HepG2 (cell line): ENCODE data around the gene CACTIN. TPM values are rescaled to one million over a fixed set of nuclear protein-coding genes. Genes with fewer than 3 reads are reported as not detected.

Source experiments
- AGO2 ChIP-seq: fragments of 200-400 bp; formaldehyde crosslinking; optimal IDR thresholded peaks from 2 replicates; pipeline ENCODE3; 2017; ENCODE audit warnings: mild to moderate bottlenecking, low read depth, low read length, moderate library complexity
- ARHGAP35 ChIP-seq: sonication (generic); formaldehyde crosslinking; IDR thresholded peaks from 2 replicates; pipeline ENCODE4 v1.9.0; 2022; ENCODE audit warnings: mild to moderate bottlenecking, inconsistent platforms, moderate library complexity, missing genetic modification reagents, borderline replicate concordance
- CC2D1A ChIP-seq: sonication (generic); formaldehyde crosslinking; IDR thresholded peaks from 2 replicates; pipeline ENCODE4 v1.8.1; 2023; ENCODE audit warnings: mild to moderate bottlenecking, missing genetic modification reagents
- CERS6 ChIP-seq: sonication (generic); formaldehyde crosslinking; IDR thresholded peaks from 2 replicates; pipeline ENCODE4 v1.5.0; 2020; ENCODE audit warnings: missing genetic modification reagents
- CREB1 ChIP-seq, 2 experiments: fragments of 450-650 bp in 1 of 2; IDR thresholded peaks; 2 replicates each; pipeline ENCODE4 v1.6.1; 2016 to 2017; ENCODE audit warnings: control low read depth in 1 of 2, mild to moderate bottlenecking in 1 of 2, missing compliant biosample characterization in 1 of 2, missing genetic modification characterization in 1 of 2
- EZH2 ChIP-seq: conservative IDR thresholded peaks from 2 replicates; pipeline ENCODE4 v1.6.1; 2012; ENCODE audit warnings: mild to moderate bottlenecking, low read depth, low read length, moderate library complexity
- FOXJ3 ChIP-seq: sonication (generic); formaldehyde crosslinking; IDR thresholded peaks from 2 replicates; pipeline ENCODE4 v1.4.0; 2020; ENCODE audit warnings: missing genetic modification reagents, mild to moderate bottlenecking, borderline replicate concordance
- GABPB1 ChIP-seq: IDR thresholded peaks from 2 replicates; pipeline ENCODE4 v1.6.1; 2016; ENCODE audit warnings: mild to moderate bottlenecking, missing genetic modification reagents, moderate library complexity, missing compliant biosample characterization
- HES4 ChIP-seq: sonication (generic); formaldehyde crosslinking; IDR thresholded peaks from 2 replicates; pipeline ENCODE4 v1.9.0; 2021; ENCODE audit warnings: mild to moderate bottlenecking, missing genetic modification reagents, borderline replicate concordance
- IRF2 ChIP-seq: IDR thresholded peaks from 2 replicates; pipeline ENCODE4 v1.6.1; 2018; ENCODE audit warnings: missing genetic modification reagents, missing compliant biosample characterization
- MIER2 ChIP-seq: IDR thresholded peaks from 2 replicates; pipeline ENCODE4 v1.6.1; 2016; ENCODE audit warnings: missing biosample characterization, missing genetic modification reagents
- MNT ChIP-seq: fragments of 450-650 bp; IDR thresholded peaks from 2 replicates; pipeline ENCODE4 v1.6.1; 2016
- PCBP2 ChIP-seq: fragments of 200-400 bp; formaldehyde crosslinking; optimal IDR thresholded peaks from 2 replicates; pipeline ENCODE3; 2018; ENCODE audit warnings: low read length, low read depth; ENCODE audit not compliant: poor library complexity, severe bottlenecking
- RFX3 ChIP-seq: IDR thresholded peaks from 2 replicates; pipeline ENCODE4 v1.6.1; 2016; ENCODE audit warnings: missing biosample characterization, missing genetic modification reagents
- SNAI1 ChIP-seq: sonication (generic); formaldehyde crosslinking; IDR thresholded peaks from 2 replicates; pipeline ENCODE4 v1.5.0; 2020; ENCODE audit warnings: mild to moderate bottlenecking, missing genetic modification reagents, borderline replicate concordance
- SOX5 ChIP-seq: IDR thresholded peaks from 2 replicates; pipeline ENCODE4 v1.6.1; 2016; ENCODE audit warnings: borderline replicate concordance
- SP4 ChIP-seq: sonication (generic); formaldehyde crosslinking; IDR thresholded peaks from 2 replicates; pipeline ENCODE4 v1.8.1; 2023; ENCODE audit warnings: mild to moderate bottlenecking, missing genetic modification reagents
- TAF15 ChIP-seq: fragments of 200-400 bp; formaldehyde crosslinking; IDR thresholded peaks from one replicate; pipeline ENCODE4 v1.6.1; 2018; ENCODE audit warnings: mild to moderate bottlenecking, low read depth, low read length; ENCODE audit not compliant: poor library complexity, severe bottlenecking
- WIZ ChIP-seq: sonication (generic); formaldehyde crosslinking; IDR thresholded peaks from 2 replicates; pipeline ENCODE4 v1.5.1; 2020; ENCODE audit warnings: mild to moderate bottlenecking, missing genetic modification reagents
- ZBTB25 ChIP-seq: IDR thresholded peaks from 2 replicates; pipeline ENCODE4 v1.6.1; 2018; ENCODE audit warnings: missing genetic modification reagents
- ZHX1 ChIP-seq: sonication (generic); formaldehyde crosslinking; IDR thresholded peaks from 2 replicates; pipeline ENCODE4 v1.8.1; 2022; ENCODE audit warnings: low read depth, mild to moderate bottlenecking, missing genetic modification reagents
- ZNF556 ChIP-seq: sonication (generic); formaldehyde crosslinking; IDR thresholded peaks from 2 replicates; pipeline ENCODE4 v1.4.0; 2020; ENCODE audit warnings: mild to moderate bottlenecking, missing genetic modification reagents, borderline replicate concordance
- ZNF768 ChIP-seq: sonication (generic); formaldehyde crosslinking; IDR thresholded peaks from 2 replicates; pipeline ENCODE4 v1.4.0; 2020; ENCODE audit warnings: missing genetic modification reagents
- ZSCAN25 ChIP-seq: sonication (generic); formaldehyde crosslinking; IDR thresholded peaks from 2 replicates; pipeline ENCODE4 v1.8.0; 2022; ENCODE audit warnings: mild to moderate bottlenecking, missing genetic modification reagents
- polyA plus RNA-seq, 8 experiments: library from polyadenylated mRNA; depleted of rRNA in 3 of 8; stranded (reverse) in 7 of 8; unstranded in 1 of 8; fragments of >200 nt; fragmentation: Illumina TruSeq in 4 of 8; extraction: Trizol in 4 of 8; gene quantifications; 2 replicates each; pipeline versions ENCODE4 v1.2.1 to v1.2.3, GENCODE V29; 2011 to 2016; ENCODE audit warnings: low read depth in 4 of 8, missing spikeins in 1 of 8, mixed read lengths in 1 of 8; ENCODE audit not compliant: insufficient read depth in 1 of 8
- total RNA-seq, 5 experiments: library from RNA; depleted of rRNA; stranded (reverse); fragments of >200 nt; fragmentation: Illumina TruSeq; extraction: Trizol; gene quantifications; 2 replicates each; pipeline ENCODE4 v1.2.3, GENCODE V29; 2016; ENCODE audit warnings: low read depth in 1 of 5

Gene CACTIN
- total and polyA plus RNA-seq, 2 of the 13 experiments (the other 11 are each of a cell fraction or from before 2014, with no cell fraction given) = 10.0 to 16.6 TPM

GRCh38 chr19:3572132-3572854 lies 54.3 kb downstream of the CACTIN start (continued):
- TF ChIP-seq SP4 (peak; percentile 96), ARHGAP35 (CRISPR knock-in tag) (no peak), AGO2 (no peak), RFX3 (peak; percentile 95), GABPB1 (peak; percentile 77; the same call in 1 of the 2 replicates), HES4 (CRISPR knock-in tag) (no peak), CERS6 (CRISPR knock-in tag) (no peak), TAF15 (no peak), CC2D1A (CRISPR knock-in tag) (no peak), ZHX1 (CRISPR knock-in tag) (no peak), ZSCAN25 (no peak), SNAI1 (CRISPR knock-in tag) (no peak), FOXJ3 (no peak), PCBP2 (no peak), MNT (0 out of 2 replicates have a peak, but pooled peaks have one; percentile 14), ZNF556 (CRISPR knock-in tag) (no peak), EZH2 (no peak), IRF2 (no peak), SOX5 (CRISPR knock-in tag) (0 out of 2 replicates have a peak, but pooled peaks have one; percentile 23), CREB1 (IDR thresholded peaks at IDR 0.05) (peak; percentile 78), CREB1 (CRISPR knock-in tag; IDR thresholded peaks at IDR 0.05) (peak; percentile 57; the same call in 1 of the 2 replicates), ZBTB25 (peak; percentile 62; the same call in 1 of the 2 replicates), WIZ (no peak), ZNF768 (CRISPR knock-in tag) (no peak), MIER2 (CRISPR knock-in tag) (no peak)
